ENCODE data around the gene ERI3.

DNA sequence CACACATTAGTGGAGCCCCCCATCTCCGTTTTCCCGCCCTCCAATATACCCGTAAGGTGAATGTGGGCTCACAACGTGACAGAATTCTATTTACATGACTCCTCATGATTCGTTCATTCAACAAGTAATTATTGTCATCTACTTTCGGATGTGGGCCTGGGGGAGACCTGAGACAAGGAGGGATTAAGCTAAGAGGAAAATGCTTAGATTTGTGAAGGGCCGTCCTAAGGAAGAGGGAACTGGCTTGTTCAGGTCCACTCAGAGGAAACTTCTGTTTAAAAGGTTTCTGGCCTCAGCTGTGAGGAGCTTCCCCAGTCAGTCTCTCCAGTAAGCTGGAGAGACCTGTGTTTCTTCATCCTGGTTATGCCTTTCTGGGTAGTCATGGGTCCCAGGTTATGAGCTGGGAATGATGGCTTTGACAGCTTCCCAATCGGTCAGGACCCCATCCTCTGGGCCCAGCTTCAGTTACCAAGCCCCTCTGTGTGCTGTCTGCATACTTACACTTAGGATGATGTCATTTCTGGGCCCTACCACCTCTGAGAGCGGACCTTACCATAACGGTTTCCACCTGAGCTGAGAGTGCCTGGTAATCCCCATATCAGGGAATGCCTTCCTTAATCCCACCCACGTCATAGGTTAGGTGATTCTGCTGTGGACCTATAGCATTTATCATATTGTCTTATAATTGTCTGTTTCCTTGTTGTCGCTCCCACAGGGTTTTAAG is 687 bp upstream of the ERI3 start:
- TF ChIP-seq, protein P1, sequence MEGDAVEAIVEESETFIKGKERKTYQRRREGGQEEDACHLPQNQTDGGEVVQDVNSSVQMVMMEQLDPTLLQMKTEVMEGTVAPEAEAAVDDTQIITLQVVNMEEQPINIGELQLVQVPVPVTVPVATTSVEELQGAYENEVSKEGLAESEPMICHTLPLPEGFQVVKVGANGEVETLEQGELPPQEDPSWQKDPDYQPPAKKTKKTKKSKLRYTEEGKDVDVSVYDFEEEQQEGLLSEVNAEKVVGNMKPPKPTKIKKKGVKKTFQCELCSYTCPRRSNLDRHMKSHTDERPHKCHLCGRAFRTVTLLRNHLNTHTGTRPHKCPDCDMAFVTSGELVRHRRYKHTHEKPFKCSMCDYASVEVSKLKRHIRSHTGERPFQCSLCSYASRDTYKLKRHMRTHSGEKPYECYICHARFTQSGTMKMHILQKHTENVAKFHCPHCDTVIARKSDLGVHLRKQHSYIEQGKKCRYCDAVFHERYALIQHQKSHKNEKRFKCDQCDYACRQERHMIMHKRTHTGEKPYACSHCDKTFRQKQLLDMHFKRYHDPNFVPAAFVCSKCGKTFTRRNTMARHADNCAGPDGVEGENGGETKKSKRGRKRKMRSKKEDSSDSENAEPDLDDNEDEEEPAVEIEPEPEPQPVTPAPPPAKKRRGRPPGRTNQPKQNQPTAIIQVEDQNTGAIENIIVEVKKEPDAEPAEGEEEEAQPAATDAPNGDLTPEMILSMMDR (IDR thresholded peaks at IDR 0.05): no peak
- TF ChIP-seq POLR2AphosphoS5 (IDR thresholded peaks at IDR 0.05) (no peak), POLR2A (IDR thresholded peaks at IDR 0.05) (no peak)

Measured in gastroesophageal sphincter (tissue), 3 donors.